HG02623 (cell line): ENCODE data around the gene EPHB1.

ENCODE experiments used
- ATAC-seq: cut with Tn5 transposase; IDR thresholded peaks from one replicate; pipeline ENCODE4 v1.9.1; 2021; ENCODE audit warnings: moderate library complexity; ENCODE audit not compliant: unreplicated experiment

The EPHB1 gene

DNA sequence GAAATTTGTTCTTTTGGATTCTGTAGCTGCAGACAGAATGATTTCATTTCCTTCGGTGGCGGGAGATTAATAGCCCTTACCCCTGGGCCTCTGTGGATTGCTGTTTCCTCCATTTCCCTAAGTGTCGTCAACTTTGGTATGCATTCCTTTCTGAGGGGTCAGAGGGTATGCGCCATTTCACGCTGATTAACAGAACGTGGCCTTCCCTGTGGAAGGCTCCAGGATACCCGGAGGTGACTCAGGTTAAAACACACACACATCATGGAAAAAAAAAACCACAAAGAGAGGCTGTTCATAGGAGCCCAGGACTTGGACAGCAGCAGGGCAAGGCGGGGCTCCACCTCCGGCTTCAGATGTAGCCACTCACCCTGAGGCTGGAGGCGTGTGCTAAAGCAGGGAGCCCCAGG is 51.9 kb downstream of the EPHB1 start:
- no peak for ATAC-seq

GRCh38 chr3:134847349-134847748 is 52.3 kb downstream of the EPHB1 start:
- no peak for ATAC-seq

DNA sequence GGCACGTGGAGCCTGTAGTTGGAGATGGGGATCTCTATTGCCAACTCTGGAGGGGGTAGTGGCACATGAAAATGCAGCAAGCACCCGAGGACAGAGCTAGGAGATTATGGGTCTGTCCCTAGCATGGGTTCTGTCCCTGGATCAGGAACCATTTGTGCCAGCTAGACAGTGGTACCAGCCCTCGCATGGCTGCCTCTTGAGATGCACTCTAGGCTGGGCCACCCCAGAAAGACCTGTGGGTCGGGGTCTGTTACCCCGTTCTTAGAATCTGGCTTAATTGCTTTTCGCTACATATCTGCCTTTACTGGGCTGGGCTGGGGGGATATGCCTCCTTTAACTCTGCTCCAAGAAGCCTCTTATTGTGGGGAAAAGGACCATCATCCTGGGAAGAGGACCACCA is 54.5 kb downstream of the EPHB1 start:
- ATAC-seq: no peak

GRCh38 chr3:134850761-134851160 is 55.7 kb downstream of the EPHB1 start:
- no peak for ATAC-seq

GRCh38 chr3:134852132-134852531 is 57.1 kb downstream of the EPHB1 start:
- no peak for ATAC-seq

- ATAC-seq: peak; percentile 95
Measured at GRCh38 chr3:134852893-134853351, 57.9 kb downstream of the EPHB1 start.

- no peak for ATAC-seq
Measured at GRCh38 chr3:134854254-134854653, 59.2 kb downstream of the EPHB1 start.

DNA sequence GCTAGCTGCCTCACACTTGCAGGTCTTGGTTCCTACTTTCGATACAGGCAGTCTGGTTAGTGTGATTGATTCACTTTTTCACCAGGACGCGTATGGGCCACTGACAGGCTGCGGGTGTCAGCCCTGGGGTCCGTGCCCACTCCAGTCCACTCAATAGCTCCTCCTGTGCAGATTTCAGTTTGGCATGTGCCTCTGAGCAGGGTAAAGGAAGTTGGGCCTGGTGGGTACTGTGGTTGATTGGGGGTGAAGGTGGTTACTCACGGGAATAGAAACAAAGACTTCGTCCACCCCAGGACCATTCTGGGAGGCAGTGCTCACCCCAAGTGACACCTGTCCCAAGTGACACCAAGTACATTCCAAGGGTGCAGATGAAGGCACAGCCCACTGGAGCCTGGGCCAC is 62.3 kb downstream of the EPHB1 start:
- no peak for ATAC-seq

DNA sequence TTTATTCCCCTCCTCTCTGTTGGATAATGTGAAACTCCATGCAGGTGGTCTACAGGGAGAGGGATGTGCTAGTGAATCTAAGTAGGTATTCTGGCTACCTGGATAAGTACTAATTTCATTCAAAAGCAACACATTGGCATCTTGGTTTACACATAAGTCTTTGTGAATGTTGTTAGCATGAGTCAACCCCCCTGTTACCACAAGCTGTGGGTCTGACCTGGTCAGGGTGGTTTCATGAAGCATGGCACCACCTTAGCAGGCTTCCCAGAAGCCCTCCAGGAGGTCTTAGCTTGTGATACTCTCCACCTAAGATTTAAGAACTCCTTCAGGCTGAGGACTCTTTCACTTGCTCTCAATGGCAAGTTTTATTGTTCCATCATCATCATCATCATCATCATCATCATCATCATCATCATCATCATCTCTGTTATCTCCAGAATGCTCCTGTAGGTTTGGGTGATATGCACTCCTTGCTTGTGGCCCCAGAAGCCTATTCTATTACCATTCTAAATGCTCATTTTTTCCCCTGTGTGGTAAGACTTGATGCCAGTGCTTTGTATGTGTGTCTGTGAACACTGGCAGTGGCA is 62.8 kb downstream of the EPHB1 start:
- no peak for ATAC-seq

DNA sequence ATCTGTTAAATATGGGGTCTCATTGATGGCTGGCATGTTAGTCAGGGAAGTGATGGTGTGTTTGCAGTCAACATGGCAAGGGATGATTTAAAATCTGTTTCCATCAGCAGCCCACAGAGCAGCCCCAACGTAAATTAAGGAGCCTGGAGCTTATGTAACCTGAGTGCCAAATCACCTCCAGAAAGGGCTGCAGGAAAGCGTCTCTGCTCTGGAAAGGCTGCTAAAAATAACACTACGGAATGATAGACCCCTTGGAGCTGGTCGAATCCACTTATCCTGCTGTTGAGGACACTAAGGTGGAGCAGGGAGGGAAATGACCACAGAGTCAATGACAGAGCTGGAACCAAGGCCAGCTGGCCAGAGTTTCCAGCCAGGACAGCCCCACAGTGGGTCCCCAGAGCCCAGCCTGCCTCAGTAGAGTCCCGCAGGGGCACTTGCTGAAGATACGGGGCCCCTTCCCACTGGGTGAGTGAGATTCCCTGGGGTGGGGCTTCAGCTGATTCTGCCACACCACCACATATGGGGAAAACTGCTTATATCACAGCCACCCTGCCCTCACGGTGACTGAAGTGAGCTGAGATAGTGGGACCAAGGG is 63.5 kb downstream of the EPHB1 start:
- no peak for ATAC-seq

DNA sequence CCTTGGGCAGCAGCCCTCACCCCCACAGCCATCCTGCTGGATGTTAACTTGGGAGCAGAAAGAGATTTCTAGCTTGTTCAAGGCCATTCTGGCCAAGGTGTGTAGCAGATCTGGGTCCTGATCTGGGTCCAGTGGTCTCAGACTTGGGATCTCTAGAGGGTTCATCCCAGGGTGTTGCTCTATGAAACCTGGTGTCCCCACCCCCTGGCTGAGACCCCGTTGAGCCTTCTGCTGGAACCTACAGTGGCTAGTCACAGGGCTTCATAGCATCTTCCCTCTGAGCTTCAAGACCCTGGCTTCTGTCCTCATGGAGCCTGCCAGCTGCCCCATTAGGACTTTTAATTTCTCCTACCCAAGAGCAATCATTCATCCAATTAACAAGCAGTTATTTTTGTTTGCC is 64.3 kb downstream of the EPHB1 start:
- no peak for ATAC-seq

- ATAC-seq: no peak
Measured at GRCh38 chr3:134860141-134860540, 65.1 kb downstream of the EPHB1 start.

- ATAC-seq: no peak
Measured at GRCh38 chr3:134863915-134864314, 68.9 kb downstream of the EPHB1 start.

GRCh38 chr3:134864636-134865035 is 69.6 kb downstream of the EPHB1 start:
- no peak for ATAC-seq

GRCh38 chr3:134867277-134867676 is 72.2 kb downstream of the EPHB1 start:
- ATAC-seq: no peak

GRCh38 chr3:134869153-134869726 is 74.2 kb downstream of the EPHB1 start:
- ATAC-seq: no peak

- ATAC-seq: no peak
Measured at GRCh38 chr3:134871818-134872217, 76.8 kb downstream of the EPHB1 start.

DNA sequence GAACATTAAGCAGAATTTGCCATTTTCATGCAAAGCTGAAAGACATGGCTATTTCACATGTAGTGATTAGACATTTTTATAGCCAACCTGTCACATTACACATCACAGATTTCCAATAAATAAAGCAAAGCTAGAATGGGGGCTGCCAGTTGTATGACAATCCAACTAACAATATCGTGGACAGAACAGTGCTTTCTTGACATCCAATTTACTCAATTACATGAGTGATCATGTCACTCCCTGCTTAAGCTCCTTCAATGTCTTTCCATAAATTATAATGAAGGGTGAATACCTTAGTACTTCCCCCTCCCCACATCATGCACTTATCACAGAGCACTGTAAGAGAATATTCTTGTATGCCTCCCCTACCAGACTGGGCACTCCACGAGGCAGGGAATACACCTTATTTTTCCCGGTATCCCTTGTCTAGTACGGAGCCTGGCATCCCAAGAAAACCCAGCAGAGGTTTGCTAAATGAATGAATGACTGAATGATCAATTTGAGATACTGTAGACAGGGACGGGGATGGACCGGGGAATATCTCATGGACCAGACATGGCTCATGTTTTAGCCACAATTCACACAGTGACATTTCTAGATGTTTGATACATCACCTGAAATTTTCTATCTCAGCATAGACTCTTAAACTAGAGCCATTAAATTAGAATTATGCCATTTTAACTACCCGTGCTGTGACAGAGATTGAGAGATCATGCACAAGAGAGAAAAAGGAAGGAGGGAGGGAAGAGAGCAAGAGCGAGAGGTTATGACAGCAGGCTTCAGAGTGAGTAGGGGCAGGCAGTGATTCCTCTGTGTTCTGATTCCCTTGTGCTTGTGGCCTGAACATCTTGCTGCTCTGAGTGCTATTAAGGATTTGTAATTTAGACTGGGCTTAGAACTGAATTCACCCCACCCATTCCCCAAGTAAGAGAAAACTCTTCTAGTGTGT is 77.7 kb downstream of the EPHB1 start:
- no peak for ATAC-seq

GRCh38 chr3:134873789-134874188 is 78.7 kb downstream of the EPHB1 start:
- no peak for ATAC-seq

DNA sequence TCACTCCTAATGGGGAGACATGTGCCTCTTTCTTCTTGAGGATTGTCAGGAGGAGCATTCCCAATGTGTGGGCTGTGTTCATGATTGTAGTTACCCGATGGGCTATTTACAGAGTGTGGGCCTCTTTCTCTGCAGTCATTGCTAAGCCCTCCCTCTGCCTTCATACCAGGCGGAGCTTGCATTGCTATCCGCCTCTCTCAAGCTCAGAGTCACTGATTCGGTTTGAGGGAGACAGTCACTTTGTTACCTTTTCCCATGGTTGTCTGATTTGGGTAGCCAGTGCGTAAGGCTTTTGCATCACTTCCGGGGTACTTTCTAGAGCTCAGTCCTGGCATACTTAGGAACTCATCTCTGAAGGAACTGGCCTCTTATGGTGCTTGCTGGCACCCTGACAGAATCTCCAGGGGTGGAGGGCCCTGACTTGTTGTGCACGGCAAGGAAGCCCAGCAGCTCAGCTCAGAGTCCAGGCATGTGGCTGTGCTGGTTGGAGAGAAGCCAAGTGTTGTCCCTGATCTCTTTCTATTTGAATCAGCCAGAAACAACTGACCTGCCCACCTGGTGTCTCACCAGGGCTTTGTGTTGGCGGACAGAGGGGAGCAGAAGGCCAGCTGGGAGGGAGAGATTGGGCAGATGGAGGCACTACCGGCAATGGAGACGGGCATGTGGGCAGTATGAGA is 79.8 kb downstream of the EPHB1 start:
- ATAC-seq: no peak

DNA sequence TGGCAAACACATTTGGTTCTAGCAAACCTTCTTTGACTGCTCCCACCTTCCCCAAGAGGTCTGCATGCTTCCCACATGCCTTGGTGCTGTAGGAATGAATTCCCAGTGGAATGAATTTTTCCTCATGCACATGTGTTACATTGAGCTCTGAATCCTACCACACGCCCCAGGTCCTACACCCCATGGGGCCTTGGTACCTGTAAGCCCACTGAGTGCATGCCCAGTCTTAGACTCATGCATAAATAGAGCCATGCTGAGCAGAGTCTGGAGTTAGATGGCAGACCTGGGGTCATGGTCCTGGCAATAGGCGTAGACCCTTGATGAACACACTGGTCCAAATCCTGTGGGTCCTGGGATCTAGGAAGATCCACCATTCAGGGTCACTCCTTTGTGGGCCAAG is 81.8 kb downstream of the EPHB1 start:
- ATAC-seq: no peak
